Mammary epithelial cell (primary cell): ENCODE measurements around the gene KLB.

ENCODE experiments used
- EZH2 ChIP-seq: IDR thresholded peaks from 2 replicates; pipeline ENCODE4 v1.6.1; 2012; ENCODE audit warnings: low read length, inconsistent platforms, borderline replicate concordance
- TF ChIP-seq, protein P1 (sequence below), 2 donors: IDR thresholded peaks in 1 of 2; conservative IDR thresholded peaks in 1 of 2; 2 replicates each; pipeline ENCODE4 v1.5.1; 2011 to 2012; ENCODE audit warnings: inconsistent platforms in 2 of 2, low read length in 2 of 2, mild to moderate bottlenecking in 2 of 2, control low read depth in 1 of 2, low read depth in 1 of 2; ENCODE audit not compliant: insufficient read depth in 1 of 2; ENCODE audit errors: extremely low read depth in 1 of 2

- TF ChIP-seq, protein P1, sequence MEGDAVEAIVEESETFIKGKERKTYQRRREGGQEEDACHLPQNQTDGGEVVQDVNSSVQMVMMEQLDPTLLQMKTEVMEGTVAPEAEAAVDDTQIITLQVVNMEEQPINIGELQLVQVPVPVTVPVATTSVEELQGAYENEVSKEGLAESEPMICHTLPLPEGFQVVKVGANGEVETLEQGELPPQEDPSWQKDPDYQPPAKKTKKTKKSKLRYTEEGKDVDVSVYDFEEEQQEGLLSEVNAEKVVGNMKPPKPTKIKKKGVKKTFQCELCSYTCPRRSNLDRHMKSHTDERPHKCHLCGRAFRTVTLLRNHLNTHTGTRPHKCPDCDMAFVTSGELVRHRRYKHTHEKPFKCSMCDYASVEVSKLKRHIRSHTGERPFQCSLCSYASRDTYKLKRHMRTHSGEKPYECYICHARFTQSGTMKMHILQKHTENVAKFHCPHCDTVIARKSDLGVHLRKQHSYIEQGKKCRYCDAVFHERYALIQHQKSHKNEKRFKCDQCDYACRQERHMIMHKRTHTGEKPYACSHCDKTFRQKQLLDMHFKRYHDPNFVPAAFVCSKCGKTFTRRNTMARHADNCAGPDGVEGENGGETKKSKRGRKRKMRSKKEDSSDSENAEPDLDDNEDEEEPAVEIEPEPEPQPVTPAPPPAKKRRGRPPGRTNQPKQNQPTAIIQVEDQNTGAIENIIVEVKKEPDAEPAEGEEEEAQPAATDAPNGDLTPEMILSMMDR (conservative IDR thresholded peaks at IDR 0.05 in 1 of 2, IDR thresholded peaks at IDR 0.05 in 1 of 2; ENCODE audit: extremely low read depth in 1 of 2, insufficient read depth in 1 of 2, low read depth in 1 of 2, low read length in 2 of 2), result no peak
- TF ChIP-seq EZH2, result no peak
These were observed 52.0 kb downstream of the KLB start, which contains the start of the genes LIAS and RPL9 for GRCh38 chr4:39458505-39459300.
